Upper lobe of right lung (tissue), 1 donor: Measurements from ENCODE around the gene CRYBA1. TPM values are rescaled to one million over a fixed set of nuclear protein-coding genes. Genes with fewer than 3 reads are reported as not detected.

ENCODE experiments used
- ATAC-seq: fragments of 200-7000 bp; cut with Tn5 transposase; one replicate; pipeline ENCODE4 v1.9.1; 2020; ENCODE audit warnings: mild to moderate bottlenecking, moderate library complexity
- DNase-seq: peaks from one replicate; pipeline ENCODE4 v3.0.0-alpha.2; 2020
- H3K27ac ChIP-seq: fragments of 200-600 bp; one replicate; pipeline ENCODE4 v1.8.0; 2022
- H3K27me3 ChIP-seq: fragments of 200-600 bp; one replicate; pipeline ENCODE4 v1.8.0; 2022; ENCODE audit warnings: mild to moderate bottlenecking
- H3K36me3 ChIP-seq: fragments of 200-600 bp; one replicate; pipeline ENCODE4 v1.8.0; 2022
- H3K4me1 ChIP-seq: fragments of 200-600 bp; one replicate; pipeline ENCODE4 v1.8.0; 2022
- H3K4me3 ChIP-seq: fragments of 200-600 bp; one replicate; pipeline ENCODE4 v1.8.0; 2022; ENCODE audit warnings: mild to moderate bottlenecking
- H3K9me3 ChIP-seq: fragments of 200-600 bp; one replicate; pipeline ENCODE4 v1.8.0; 2022
- intact Hi-C: fragments of 100-400 bp; cut with DNase I; formaldehyde crosslinking; loops from one replicate; pipeline ENCODE4 v1.11.0; 2022
- total RNA-seq: library from RNA; stranded (reverse); fragmentation: NEBNext Ultra II Directional; extraction: Animal tissue kit (Norgen Biotek cat#: 25700); gene quantifications from one replicate; pipeline ENCODE4 v1.2.1, GENCODE V29; 2021
- TF ChIP-seq, protein P1 (sequence below): fragments of 200-600 bp; IDR thresholded peaks from one replicate; pipeline ENCODE4 v1.8.0; 2022; ENCODE audit warnings: antibody characterized with exemption
- donor health status: DM: no; HTN: yes; CAD: no; lungs with severe emphysema.

CRYBA1 gene
- total RNA-seq, 1 donor from 2014 or later = not detected

DNA sequence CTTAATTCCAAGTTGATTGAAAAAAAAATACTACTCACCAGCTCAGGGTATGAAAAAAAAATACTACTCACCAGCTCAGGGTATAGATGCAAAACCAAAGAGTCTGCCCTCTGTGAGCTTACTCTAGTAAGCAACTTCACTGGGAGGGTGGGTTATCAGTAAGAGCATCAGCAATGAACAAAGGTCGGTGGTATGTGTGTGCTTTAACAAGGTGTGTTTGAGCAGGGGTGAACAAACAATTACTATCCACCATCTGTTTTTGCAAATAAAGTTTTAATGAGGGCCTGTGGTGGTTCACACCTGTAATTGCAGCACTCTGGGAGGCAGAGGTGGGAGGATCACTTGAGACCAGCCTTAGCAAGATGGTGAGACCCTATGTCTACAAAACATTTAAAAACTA lies 27.3 kb downstream of the CRYBA1 start:
- TF ChIP-seq, protein P1, sequence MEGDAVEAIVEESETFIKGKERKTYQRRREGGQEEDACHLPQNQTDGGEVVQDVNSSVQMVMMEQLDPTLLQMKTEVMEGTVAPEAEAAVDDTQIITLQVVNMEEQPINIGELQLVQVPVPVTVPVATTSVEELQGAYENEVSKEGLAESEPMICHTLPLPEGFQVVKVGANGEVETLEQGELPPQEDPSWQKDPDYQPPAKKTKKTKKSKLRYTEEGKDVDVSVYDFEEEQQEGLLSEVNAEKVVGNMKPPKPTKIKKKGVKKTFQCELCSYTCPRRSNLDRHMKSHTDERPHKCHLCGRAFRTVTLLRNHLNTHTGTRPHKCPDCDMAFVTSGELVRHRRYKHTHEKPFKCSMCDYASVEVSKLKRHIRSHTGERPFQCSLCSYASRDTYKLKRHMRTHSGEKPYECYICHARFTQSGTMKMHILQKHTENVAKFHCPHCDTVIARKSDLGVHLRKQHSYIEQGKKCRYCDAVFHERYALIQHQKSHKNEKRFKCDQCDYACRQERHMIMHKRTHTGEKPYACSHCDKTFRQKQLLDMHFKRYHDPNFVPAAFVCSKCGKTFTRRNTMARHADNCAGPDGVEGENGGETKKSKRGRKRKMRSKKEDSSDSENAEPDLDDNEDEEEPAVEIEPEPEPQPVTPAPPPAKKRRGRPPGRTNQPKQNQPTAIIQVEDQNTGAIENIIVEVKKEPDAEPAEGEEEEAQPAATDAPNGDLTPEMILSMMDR = no peak
- no peaks in the 10 kb centered on the region for H3K27me3 ChIP-seq
- DNase-seq (no peak), ATAC-seq (no peak)
- H3K36me3 ChIP-seq = peaks cover 55% of the 10 kb centered on the region
- intact Hi-C loops = no loop called here
- H3K27ac ChIP-seq = no peak overlapping the region
- peaks cover 7% of the 10 kb centered on the region for H3K4me1 ChIP-seq
- no peaks in the 10 kb centered on the region for H3K9me3 ChIP-seq
- H3K4me3 ChIP-seq = no peak overlapping the region

DNA sequence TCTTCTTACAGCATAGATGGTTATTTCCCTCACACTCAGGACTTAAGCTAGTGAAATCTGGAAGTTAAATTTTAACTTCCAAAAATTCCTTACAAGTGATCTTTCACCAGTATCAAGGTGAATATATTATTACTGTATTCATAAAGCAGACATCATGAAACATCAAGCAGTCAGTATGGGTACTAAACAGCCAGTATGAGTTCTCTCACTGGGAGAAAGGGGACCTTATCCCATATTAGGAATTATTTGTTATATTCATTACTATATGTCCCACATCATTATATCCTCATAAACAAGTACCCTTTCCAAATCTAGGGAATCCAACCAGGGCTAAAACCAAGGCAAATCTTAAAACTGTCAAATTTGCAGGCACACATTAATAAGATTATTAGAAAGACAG lies 32.0 kb downstream of the CRYBA1 start:
- H3K36me3 ChIP-seq = peaks cover 69% of the 10 kb centered on the region
- peaks cover 28% of the 10 kb centered on the region for H3K4me1 ChIP-seq

DNA sequence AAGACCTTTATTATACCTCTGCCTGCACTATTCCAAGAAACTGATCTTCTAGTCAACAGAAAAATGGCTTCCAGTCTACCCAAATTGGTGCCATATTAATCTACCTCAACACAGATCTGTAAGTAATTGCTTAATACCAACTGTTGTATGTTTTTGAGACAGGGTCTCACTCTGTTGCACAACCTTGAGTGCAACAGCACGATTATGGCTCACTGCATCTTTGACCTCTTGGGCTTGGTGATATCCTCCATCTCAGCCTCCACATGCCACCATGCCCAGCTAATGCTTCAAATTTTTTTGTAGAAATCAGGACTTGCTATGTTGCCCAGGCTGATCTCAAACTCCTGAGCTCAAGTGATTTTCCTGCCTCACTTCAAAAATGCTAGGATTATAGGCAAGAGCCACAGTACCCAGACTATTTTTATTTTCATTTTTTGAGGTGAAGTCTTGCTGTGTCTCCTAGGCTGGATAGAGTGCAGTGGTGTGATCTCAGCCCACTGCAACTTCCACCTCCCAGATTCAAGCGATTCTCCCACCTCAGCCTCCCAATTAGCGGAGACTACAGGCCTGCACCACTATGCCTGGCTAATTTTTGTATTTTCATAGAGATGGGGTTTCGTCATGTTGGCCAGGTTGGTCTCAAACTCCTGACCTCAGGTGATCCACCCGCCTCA lies 32.9 kb downstream of the CRYBA1 start:
- Histone ChIP-seq H3K9me3 (no peaks in the 10 kb centered on the region), H3K36me3 (peaks cover 69% of the 10 kb centered on the region), H3K4me3 (no peak overlapping the region), H3K4me1 (peaks cover 35% of the 10 kb centered on the region), H3K27me3 (no peaks in the 10 kb centered on the region), H3K27ac (no peak overlapping the region)
- DNase-seq (no peak), ATAC-seq (no peak)
- TF ChIP-seq, protein P1 = no peak
- intact Hi-C loops = no loop called here

More for the DNA sequence above, 32.0 kb downstream of the CRYBA1 start:
- no peak overlapping the region for H3K4me3 ChIP-seq
- no peak for DNase-seq
- no peaks in the 10 kb centered on the region for H3K27me3 ChIP-seq
- intact Hi-C loops = no loop called here
- no peak for ATAC-seq
- H3K27ac ChIP-seq = no peak overlapping the region
- no peaks in the 10 kb centered on the region for H3K9me3 ChIP-seq
- TF ChIP-seq, protein P1 = no peak

DNA sequence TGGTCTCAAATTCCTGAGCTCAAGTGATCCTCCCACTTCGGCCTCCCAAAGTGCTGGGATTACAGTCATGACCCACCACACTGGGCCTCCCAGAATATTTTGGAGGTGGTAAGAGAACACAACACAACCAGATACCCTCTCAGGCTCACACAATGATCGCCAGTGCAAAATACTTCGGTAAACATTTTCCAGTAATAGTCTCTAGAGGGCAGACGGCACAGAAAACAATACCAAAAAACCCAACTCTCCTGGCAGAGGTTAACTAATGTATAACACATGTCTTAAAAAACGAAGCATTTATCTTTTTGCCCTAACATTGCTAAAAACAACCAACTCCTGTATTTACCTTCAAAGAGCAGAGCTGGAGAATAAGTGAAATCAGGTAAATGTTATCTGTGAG lies 36.8 kb downstream of the CRYBA1 start:
- DNase-seq (no peak), ATAC-seq (no peak)
- Histone ChIP-seq H3K4me3 (no peak overlapping the region), H3K36me3 (peaks cover 89% of the 10 kb centered on the region), H3K27ac (no peak overlapping the region), H3K9me3 (no peaks in the 10 kb centered on the region), H3K27me3 (no peaks in the 10 kb centered on the region), H3K4me1 (peaks cover 49% of the 10 kb centered on the region)
- intact Hi-C loops = no loop called here
- TF ChIP-seq, protein P1 = no peak

DNA sequence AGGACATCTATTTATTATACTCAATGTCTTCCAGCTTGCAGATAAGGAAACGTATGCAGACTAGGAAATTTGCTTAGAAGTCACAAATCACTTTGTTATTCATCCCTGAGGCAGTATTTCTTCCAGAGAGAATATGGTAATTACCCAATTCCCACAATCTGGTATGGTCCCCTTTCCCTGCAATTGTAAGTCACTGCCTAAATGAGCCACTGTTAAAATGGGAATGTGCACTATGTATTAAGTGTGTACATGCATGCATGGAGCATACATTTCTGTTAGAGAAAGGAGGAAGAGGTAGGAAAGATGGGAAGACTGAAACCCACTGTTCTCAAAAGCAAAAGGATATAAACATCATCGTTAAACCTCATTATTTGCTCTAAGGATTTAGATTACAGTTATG lies 37.3 kb downstream of the CRYBA1 start:
- ATAC-seq = no peak
- Histone ChIP-seq H3K4me1 (peaks cover 54% of the 10 kb centered on the region), H3K27me3 (no peaks in the 10 kb centered on the region), H3K4me3 (no peak overlapping the region), H3K9me3 (no peaks in the 10 kb centered on the region), H3K36me3 (peaks cover 92% of the 10 kb centered on the region), H3K27ac (no peak overlapping the region)
- DNase-seq = no peak
- TF ChIP-seq, protein P1 = no peak
- intact Hi-C loops = no loop called here

DNA sequence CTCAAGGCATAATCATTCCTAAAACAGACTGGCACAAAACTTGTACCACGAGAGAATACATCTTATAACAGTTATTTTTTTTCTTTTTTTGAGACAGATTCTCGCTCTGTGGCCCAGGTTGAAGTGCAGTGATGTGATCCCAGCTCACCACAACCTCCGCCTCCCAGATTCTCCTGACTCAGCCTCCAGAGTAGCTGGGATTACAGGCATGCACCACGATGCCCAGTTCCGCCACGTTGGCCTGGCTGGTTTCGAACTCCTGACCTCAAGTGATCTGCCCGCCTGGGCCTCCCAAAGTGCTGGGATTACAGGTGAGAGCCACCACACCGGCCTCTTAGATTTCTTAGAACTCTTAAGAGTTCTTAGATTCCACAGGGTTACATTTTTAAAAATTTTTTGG lies 43.2 kb downstream of the CRYBA1 start:
- Histone ChIP-seq H3K27ac (no peak overlapping the region), H3K9me3 (no peaks in the 10 kb centered on the region), H3K4me3 (no peak overlapping the region), H3K4me1 (peaks cover 52% of the 10 kb centered on the region), H3K27me3 (no peaks in the 10 kb centered on the region), H3K36me3 (peaks cover 51% of the 10 kb centered on the region)
- no peak for DNase-seq
- intact Hi-C loops = no loop called here
- TF ChIP-seq, protein P1 = no peak
- no peak for ATAC-seq
